Right kidney (tissue), 1 donor: ENCODE results near the gene GART.
"Not testable (repeated sequence)": the region's sequence is repeated elsewhere in the genome, so short reads cannot be mapped to it uniquely, and the experiment has no call there.

ENCODE experiments used
- DNase-seq: peaks from one replicate; pipeline ENCODE4 v3.0.0-alpha.2; 2016

The GART gene

DNA sequence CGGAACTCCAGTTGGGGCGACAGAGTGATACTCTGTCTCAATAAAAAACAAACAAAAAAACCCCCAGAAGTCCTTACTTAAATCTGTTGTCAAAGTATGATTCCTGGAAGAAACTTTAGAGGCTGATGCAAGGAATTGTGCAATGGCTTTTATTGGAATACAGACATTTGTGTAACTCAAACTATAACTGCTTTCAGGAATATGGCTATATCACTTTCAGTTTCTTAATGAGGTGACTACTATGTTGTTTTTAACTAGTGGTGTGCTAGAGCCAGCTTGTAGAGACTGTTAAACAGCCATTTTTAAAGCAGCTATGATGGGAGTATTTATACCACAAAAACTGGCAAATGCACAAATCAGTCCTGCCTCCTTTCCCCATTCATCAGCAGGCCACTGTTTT lies 27.7 kb downstream of the GART start:
- no peak for DNase-seq

DNA sequence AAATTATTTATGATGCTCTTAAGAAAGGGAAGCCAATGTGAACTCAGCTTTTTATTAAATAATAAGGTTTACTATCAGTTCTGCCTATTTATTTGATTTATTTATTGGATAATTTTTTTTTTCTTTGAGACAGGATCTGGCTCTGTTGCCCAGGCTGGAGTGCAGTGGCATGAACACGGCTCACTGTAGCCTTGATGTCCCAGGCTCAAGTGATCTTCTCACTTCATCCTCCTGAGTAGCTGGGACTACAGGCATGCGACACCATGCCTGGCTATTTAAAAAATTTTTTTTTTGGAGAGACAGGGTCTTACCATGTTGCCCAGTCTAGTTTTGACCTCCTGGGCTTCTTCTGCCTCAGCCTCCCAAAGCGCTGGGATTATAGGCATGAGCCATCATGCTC lies 29.4 kb downstream of the GART start:
- DNase-seq, result no peak

GRCh38 chr21:33511639-33512038 lies 30.3 kb downstream of the GART start:
- no peak for DNase-seq

DNA sequence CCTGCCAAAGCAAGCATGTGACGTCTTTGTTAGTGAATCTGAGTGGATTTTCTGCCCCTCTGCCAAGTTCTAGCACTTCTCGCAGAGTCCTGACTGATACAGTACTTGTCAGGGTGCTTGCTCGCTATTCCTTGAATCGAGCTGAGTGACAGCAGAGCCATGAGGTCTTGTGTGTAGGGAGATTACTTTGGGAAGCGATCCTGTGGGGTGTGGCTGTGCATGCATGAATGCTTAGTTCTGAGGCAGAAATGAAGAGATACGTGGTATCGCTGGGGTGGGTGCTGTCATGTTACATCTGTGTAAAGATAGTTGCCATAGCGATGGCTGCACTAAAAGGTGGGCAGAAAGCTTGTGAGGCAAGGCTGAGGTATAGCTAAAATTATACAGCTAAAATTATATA lies 31.1 kb downstream of the GART start:
- DNase-seq, result no peak

- not testable (repeated sequence) for DNase-seq
Observed at GRCh38 chr21:33507003-33507402, 34.9 kb downstream of the GART start.

DNA sequence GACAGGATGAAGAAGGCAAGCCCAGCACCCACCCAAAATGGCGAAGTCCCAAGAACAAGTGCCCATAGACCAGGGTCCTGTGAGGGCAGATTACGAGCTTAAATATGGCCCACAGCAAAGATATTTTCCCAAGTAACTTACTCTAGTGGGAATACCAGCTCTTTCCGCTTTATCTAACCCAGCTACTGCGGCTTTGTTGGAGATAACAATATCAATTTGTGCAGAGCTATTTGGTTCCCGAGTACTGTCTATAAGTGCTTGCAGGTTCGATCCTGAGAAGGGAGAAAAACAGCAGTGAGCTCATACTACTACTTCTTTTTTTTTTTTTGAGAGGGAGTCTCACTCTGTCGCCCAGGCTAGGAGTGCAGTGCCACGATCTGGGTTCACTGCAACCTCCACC lies 36.1 kb downstream of the GART start:
- DNase-seq, result no peak

- DNase-seq, result no peak
Observed at GRCh38 chr21:33496345-33496744, 45.6 kb downstream of the GART start.

DNA sequence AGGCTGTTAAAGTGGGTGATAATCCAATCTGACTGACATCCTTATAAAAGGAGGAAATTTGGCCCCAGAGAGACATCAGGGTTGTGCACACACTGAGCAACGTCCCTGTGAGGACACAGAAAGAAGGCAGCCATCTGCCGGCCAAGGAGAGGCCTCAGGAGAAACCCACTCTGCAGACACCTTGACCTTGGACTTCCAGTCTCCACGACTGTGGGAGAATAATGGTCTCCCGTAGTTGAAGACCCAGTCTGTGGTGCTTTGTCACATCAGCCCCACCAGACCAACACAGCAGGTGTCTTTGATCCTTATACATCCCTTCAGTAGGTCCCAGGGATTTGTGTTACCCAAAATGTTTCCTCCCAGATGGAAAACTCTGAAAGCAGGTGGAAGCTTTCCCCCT lies 46.2 kb downstream of the GART start:
- no peak for DNase-seq

- no peak for DNase-seq
Observed at GRCh38 chr21:33493756-33494155, 48.2 kb downstream of the GART start.

GRCh38 chr21:33492571-33492970 lies 49.3 kb downstream of the GART start:
- DNase-seq, result no peak

GRCh38 chr21:33491373-33492102 lies 50.4 kb downstream of the GART start, which contains the start of gene DNAJC28:
TSS of gene DNAJC28 (minus strand) at chr21:33491716. CDS start at chr21:33489393, 2,323 bp downstream.
- DNase-seq, result peak; percentile 99

DNA sequence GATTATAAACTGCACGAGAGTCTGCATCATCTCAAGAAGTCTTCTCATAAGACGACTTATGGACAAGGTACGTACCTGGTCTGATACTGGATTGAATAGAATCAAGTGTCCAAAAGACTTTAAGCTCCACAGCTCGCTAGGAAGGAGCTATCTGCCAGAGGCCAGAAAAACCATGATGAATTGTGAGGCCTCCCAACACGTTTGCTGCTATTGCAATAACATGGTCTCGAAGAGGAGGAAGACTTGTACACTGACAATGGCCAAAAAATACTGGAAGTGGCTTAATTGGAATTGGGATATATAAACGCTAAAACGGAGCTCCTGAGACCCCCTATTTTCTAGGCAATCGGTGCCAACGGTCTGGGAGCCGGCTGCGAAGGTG lies 50.9 kb downstream of the GART start:
- DNase-seq, result no peak

GRCh38 chr21:33488936-33489335 lies 53.0 kb downstream of the GART start:
- DNase-seq, result no peak

DNA sequence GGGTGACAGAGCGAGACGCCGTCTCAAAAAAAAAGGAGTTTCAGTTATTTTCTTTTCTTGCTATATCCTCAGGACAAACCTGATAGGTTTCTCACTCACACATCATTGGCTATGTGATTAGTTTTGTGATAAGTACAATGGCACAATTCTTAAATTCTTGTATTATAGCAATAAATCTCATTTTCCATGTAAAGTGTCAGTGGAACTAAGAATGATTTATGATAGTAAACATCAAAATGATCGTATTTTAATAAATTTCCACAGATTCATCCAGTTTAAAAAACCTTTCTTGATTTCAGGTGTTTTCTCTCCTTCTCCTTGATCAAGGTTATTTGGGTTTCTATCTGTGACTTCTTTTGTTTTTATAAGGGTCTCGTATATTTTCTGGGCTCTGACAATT lies 53.9 kb downstream of the GART start:
- no peak for DNase-seq

- no peak for DNase-seq
Observed at GRCh38 chr21:33481314-33481943, 60.5 kb downstream of the GART start.

DNA sequence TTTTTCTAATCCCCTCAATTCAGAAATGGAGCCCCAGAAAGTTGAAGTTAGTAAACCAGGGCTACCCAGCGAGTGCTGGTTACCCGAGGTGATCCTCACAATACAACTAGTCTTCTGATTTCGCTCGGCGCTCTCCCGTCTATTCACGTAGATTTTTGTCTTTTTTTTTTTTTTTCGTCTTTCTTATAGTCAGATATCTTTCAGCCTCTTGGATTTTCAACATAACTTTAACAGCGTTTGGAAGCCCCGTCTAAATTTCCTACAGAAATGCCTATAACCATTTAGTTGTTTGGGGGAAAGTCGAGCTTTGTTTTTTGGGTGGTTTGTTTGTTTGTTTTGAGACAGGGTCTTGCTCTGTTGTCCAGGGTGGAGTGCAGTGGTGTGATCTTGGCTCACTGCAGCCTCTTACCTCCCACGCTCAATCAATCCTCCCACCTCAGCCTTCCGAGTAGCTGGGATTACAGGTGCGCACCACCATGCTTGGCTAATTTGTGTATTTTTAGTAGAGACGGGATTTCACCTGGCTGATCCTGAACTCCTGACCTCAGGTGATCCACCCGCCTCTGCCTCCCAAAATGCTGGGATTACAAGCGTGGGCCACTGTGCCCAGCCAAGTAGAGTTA lies 61.3 kb downstream of the GART start:
- DNase-seq, result no peak

DNA sequence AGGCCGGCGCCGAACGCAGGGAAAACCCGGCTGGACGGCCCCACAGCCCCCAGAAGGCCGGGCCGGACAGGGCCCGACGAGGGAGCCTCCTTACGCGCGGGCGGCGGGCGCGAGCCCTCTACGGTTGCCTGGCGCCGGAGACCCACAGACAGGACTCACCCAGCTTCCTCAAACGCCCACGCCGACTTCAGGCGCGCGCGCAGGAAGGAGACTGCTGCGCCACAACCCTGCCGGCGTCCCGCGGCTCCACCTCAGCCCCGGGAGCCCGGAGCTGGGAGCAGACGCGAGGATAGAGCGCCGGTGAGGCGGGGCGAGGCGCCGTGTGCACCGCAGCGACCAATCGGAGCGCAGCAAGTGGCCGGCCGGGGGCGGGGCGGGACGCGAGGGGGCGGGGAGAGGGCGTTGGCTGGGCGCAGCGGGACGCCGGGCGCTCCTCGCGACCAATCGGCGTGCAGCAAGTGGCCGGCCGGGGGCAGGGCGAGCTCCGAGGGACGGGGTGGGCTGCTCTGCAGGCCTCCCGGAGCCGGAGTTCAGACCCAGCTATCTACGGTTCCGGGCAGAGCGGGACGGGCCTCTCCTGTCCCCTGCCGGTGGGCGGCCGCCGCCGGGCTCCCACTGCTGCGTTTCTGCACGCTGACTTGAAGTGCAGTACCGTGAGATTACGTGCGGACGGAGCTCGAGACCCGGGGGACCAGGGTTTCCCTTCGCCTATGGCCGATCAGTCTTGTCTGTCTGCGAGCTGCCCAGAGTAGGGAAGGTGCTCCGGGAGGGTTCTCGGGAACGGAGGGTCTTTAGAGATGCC lies 62.0 kb downstream of the GART start, which contains the start of gene TMEM50B:
TSS of gene TMEM50B (minus strand) at position 296 of the 802 bp plus-strand sequence. CDS start 11,089 bp downstream, outside the sequence.
- DNase-seq, result peak; percentile 96

DNA sequence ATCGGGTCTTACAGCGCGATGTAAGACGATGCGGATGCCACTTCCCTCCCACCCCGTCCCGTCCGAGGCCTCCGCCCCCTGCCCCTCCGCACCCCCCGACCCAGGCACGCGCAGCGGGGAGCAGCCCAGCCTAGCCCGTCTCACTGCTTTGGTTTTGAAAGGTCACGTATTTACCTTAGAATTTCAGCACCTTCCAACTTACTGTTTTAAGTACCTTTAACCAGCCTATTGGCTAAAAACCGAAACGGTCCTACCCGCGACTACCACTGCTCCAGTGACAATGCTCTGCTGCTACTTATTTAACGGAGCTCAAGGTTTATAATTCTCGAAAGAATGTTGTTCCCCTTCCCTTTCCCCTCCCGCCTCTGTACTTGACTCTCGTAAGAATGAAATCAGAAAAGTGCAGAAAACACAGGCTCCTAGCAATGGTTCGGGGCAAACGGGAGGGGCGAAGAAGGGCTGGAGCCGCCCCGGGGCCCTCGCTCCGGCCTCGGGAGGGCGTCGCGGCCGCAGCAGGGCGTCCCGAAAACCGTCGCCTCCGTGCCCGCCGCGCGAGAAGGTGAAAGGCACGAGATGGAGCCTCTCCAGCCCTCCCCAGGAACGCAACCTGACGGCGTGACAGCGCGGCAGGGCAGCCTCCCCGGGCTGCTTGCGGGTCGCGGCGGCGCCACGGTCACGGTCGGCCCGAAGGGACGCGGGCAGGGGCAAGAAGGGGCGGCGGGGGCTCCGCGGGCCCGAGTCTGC lies 62.8 kb downstream of the GART start:
- no peak for DNase-seq

DNA sequence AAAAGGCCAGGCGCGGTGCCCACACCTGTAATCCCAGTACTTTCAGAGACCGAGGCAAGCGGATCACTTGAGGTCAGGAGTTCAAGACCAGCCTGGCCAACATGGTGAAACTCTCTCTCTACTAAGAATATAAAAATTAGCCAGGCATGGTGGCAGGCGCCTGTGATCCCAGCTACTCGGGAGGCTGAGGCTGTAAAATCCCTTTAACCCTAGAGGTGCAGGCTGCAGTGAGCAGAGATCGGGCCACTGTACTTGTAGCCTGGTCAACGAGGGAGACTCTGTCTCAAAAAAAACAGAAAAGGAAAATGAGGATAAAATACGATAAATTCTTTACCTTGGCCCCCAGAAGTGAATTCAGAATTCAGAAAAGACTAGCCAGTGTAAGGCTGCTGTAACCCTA lies 63.7 kb downstream of the GART start:
- peak; percentile 6 for DNase-seq

- no peak for DNase-seq
Observed at GRCh38 chr21:33477066-33477465, 64.9 kb downstream of the GART start.

DNA sequence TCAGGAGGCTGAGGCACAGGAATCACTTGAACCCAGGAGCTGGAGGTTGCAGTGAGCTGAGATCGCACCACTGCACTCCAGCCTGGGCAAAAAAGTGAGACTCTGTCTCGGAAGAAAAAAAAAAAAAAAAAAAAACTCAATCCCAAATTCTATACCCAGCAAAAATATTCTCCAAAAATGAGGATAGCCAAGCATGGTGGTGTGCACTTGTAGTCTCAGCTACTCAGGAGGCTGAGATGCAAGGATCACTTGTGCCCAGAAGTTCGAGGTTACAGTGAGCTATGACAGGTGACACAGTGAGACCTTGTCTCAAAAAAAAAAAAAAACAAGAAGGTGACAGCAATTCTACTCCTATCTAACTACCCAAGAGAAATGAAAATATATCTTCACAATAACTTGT lies 68.6 kb downstream of the GART start:
- no peak for DNase-seq

GRCh38 chr21:33470701-33471100 lies 71.2 kb downstream of the GART start:
- no peak for DNase-seq
